GM12878 (cell line): ENCODE data around the gene SUMF1. TPM values are rescaled to one million over a fixed set of nuclear protein-coding genes. Genes with fewer than 3 reads are reported as not detected.

Experiments used
- ATAC-seq: fragments of 200-7000 bp; cut with Tn5 transposase; 3 replicates; pipeline ENCODE4 v1.9.1; 2020; ENCODE audit warnings: mild to moderate bottlenecking, moderate library complexity
- BruUV-seq: library from RNA; stranded (reverse); fragments of 400-500 nt; replicated peaks from 2 replicates; lab custom pipeline; 2021; lab: Mats Ljungman, UMichigan
- CTCF ChIA-PET: fragments of 300-600 bp; sonication (Branson Sonifier 250); formaldehyde crosslinking; extraction: SDS; loops from one replicate; lab custom pipeline; 2021; ENCODE audit warnings: inconsistent platforms; lab: Yijun Ruan, JAX
- POLR2A ChIA-PET: fragments of 350-600 bp; formaldehyde crosslinking; extraction: SDS; loops from one replicate; lab custom pipeline; 2021; ENCODE audit warnings: inconsistent platforms; lab: Charles Lee
- RAD21 ChIA-PET: fragments of 300-600 bp; sonication (Branson Sonifier 250); formaldehyde crosslinking; loops from one replicate; lab custom pipeline; 2023; ENCODE audit warnings: antibody characterized with exemption; ENCODE audit not compliant: unreplicated experiment; lab: Charles Lee
- SMC1A ChIA-PET: fragments of 300-600 bp; sonication (Branson Sonifier 250); formaldehyde crosslinking; loops from one replicate; lab custom pipeline; 2023; ENCODE audit not compliant: unreplicated experiment, uncharacterized antibody; lab: Charles Lee
- DNase-seq: peaks from one replicate; pipeline ENCODE4 v3.0.0-alpha.2; 2011; ENCODE audit warnings: low read depth, low spot score
- FAIRE-seq: peaks from 3 replicates; lab custom pipeline; 2011; peaks lifted over from hg19 to GRCh38; lab: Jason Lieb, UNC
- H2AFZ ChIP-seq: 2 replicates; pipeline ENCODE4 v1.6.0; 2011; ENCODE audit warnings: low read depth, low read length, control low read depth; ENCODE audit not compliant: control insufficient read depth
- H3K27ac ChIP-seq: 2 replicates; pipeline ENCODE4 v1.5.1; 2011; ENCODE audit warnings: control low read depth; ENCODE audit not compliant: control insufficient read depth, insufficient read depth
- H3K27me3 ChIP-seq, 2 experiments: replicated peaks in 1 of 2; 2 replicates each; pipeline versions ENCODE4 v1.6.0 to v1.6.1; 2011; ENCODE audit warnings: low read length in 1 of 2; ENCODE audit not compliant: control insufficient read depth in 2 of 2, insufficient read depth in 2 of 2
- H3K36me3 ChIP-seq, 2 experiments: 2 replicates each; pipeline ENCODE4 v1.5.1; 2011; ENCODE audit warnings: low read length in 1 of 2; ENCODE audit not compliant: control insufficient read depth in 2 of 2, insufficient read depth in 2 of 2
- H3K4me1 ChIP-seq: 2 replicates; pipeline ENCODE4 v1.6.1; 2011; ENCODE audit warnings: mild to moderate bottlenecking, low read length, moderate library complexity, mixed read lengths; ENCODE audit not compliant: control insufficient read depth, insufficient read depth
- H3K4me2 ChIP-seq: 2 replicates; pipeline ENCODE4 v1.6.0; 2011; ENCODE audit warnings: control low read depth; ENCODE audit not compliant: control insufficient read depth, insufficient read depth
- H3K4me3 ChIP-seq: fragments of 200-600 bp; sonication (generic); 2 replicates; pipeline ENCODE4 v1.5.1; 2016
- H3K79me2 ChIP-seq: 2 replicates; pipeline ENCODE4 v1.6.0; 2011; ENCODE audit warnings: low read length; ENCODE audit not compliant: control insufficient read depth, insufficient read depth
- H3K9ac ChIP-seq: 2 replicates; pipeline ENCODE4 v1.8.0; 2011; ENCODE audit warnings: low read length, control low read depth, mixed read lengths; ENCODE audit not compliant: control insufficient read depth, insufficient read depth
- H3K9me3 ChIP-seq: replicated peaks from 3 replicates; pipeline ENCODE4 v1.5.1; 2011; ENCODE audit warnings: mild to moderate bottlenecking, low read length; ENCODE audit not compliant: control insufficient read depth, insufficient read depth
- H4K20me1 ChIP-seq: 2 replicates; pipeline ENCODE4 v1.6.0; 2011; ENCODE audit not compliant: control insufficient read depth, insufficient read depth
- CBFB ChIP-seq: IDR thresholded peaks from 2 replicates; pipeline ENCODE4 v1.6.1; 2016; ENCODE audit warnings: antibody characterized with exemption, low read depth
- CBX5 ChIP-seq: sonication (generic); IDR thresholded peaks from 2 replicates; pipeline ENCODE4 v1.6.1; 2016; ENCODE audit warnings: low read depth, moderate library complexity, mild to moderate bottlenecking, inconsistent platforms
- E2F8 ChIP-seq: fragments of 450-650 bp; IDR thresholded peaks from 2 replicates; pipeline ENCODE4 v1.6.1; 2018; ENCODE audit warnings: mild to moderate bottlenecking, low read depth, moderate library complexity; ENCODE audit not compliant: partially characterized antibody
- EZH2 ChIP-seq: IDR thresholded peaks from 2 replicates; pipeline ENCODE4 v1.6.1; 2012; ENCODE audit warnings: low read depth, mild to moderate bottlenecking, control low read depth, inconsistent platforms, low read length, borderline replicate concordance; ENCODE audit not compliant: control insufficient read depth
- GABPA ChIP-seq: IDR thresholded peaks from 2 replicates; pipeline ENCODE4 v1.6.1; 2014; ENCODE audit warnings: antibody characterized with exemption, low read depth, mild to moderate bottlenecking, inconsistent platforms
- IKZF1 ChIP-seq: fragments of 450-650 bp; conservative IDR thresholded peaks from 2 replicates; pipeline ENCODE4 v1.6.1; 2017; ENCODE audit warnings: antibody characterized with exemption, mild to moderate bottlenecking
- MTA3 ChIP-seq: IDR thresholded peaks from 2 replicates; pipeline ENCODE4 v1.6.1; 2012; ENCODE audit warnings: low read length, inconsistent platforms, borderline replicate concordance
- NFYB ChIP-seq: IDR thresholded peaks from 2 replicates; pipeline ENCODE4 v1.6.1; 2011; ENCODE audit warnings: low read depth, mild to moderate bottlenecking, low read length, improper control_type of control experiment, moderate library complexity; ENCODE audit not compliant: insufficient read depth
- NR2C1 ChIP-seq: fragments of 450-650 bp; IDR thresholded peaks from 2 replicates; pipeline ENCODE4 v1.6.1; 2017; ENCODE audit warnings: antibody characterized with exemption, mild to moderate bottlenecking, moderate library complexity
- POLR2AphosphoS2 ChIP-seq: IDR thresholded peaks from 2 replicates; pipeline ENCODE4 v1.6.1; 2011; ENCODE audit warnings: low read depth, mild to moderate bottlenecking, low read length, improper control_type of control experiment, moderate library complexity
- SIN3A ChIP-seq: IDR thresholded peaks from 2 replicates; pipeline ENCODE4 v1.6.1; 2012; ENCODE audit warnings: low read depth, low read length, improper control_type of control experiment
- TBL1XR1 ChIP-seq: IDR thresholded peaks from 2 replicates; pipeline ENCODE4 v1.6.1; 2012; ENCODE audit warnings: low read depth, low read length, improper control_type of control experiment
- TCF3 ChIP-seq: IDR thresholded peaks from 2 replicates; pipeline ENCODE4 v1.6.1; 2012; ENCODE audit warnings: low read depth, mild to moderate bottlenecking, low read length, borderline replicate concordance; ENCODE audit not compliant: insufficient read depth
- ZNF217 ChIP-seq: fragments of 450-650 bp; IDR thresholded peaks from 2 replicates; pipeline ENCODE4 v1.6.1; 2017; ENCODE audit warnings: antibody characterized with exemption, mild to moderate bottlenecking
- ZSCAN29 ChIP-seq: fragments of 450-650 bp; IDR thresholded peaks from 2 replicates; pipeline ENCODE4 v1.6.1; 2017; ENCODE audit warnings: mild to moderate bottlenecking, moderate library complexity
- WGBS: methylation state at CpG from one replicate; pipeline ENCODE4 v1.1.6; 2016; ENCODE audit warnings: low lambda C conversion rate; ENCODE audit not compliant: insufficient replicate concordance, insufficient coverage; ENCODE audit errors: missing lambda C conversion rate; 5-methylcytosine and 5-hydroxymethylcytosine counted together
- in situ Hi-C: fragments of 300-500 bp; cut with MboI; formaldehyde crosslinking; loops from 9 replicates; pipeline ENCODE4 v1.14.3; 2018; ENCODE audit warnings: mixed read lengths
- intact Hi-C: fragments of 100-400 bp; cut with micrococcal nuclease; formaldehyde crosslinking; loops from one replicate; pipeline ENCODE4 v1.14.2; 2022; ENCODE audit not compliant: unreplicated experiment
- polyA plus RNA-seq, 11 experiments: library from polyadenylated mRNA; depleted of rRNA in 4 of 11; unstranded in 6 of 11; stranded (reverse) in 5 of 11; fragments of >200 nt; fragmentation: Nextera tagmentation in 4 of 11; fragmentation: Illumina TruSeq in 1 of 11; extraction: Ambion mirVana in 4 of 11; extraction: Trizol in 1 of 11; gene quantifications; 1 replicate in 1 of 11; 2 replicates in 10 of 11; pipeline versions ENCODE4 v1.2.1 to v1.2.3, GENCODE V29; 2011 to 2016; ENCODE audit warnings: inconsistent platforms in 2 of 11, missing spikeins in 2 of 11, low read depth in 1 of 11
- total RNA-seq, 4 experiments: library from RNA; depleted of rRNA in 3 of 4; stranded (reverse); fragments of >200 nt in 3 of 4; fragmentation: Illumina TruSeq in 1 of 4; extraction: Trizol in 1 of 4; gene quantifications; 2 replicates each; pipeline versions ENCODE4 v1.2.1 to v1.2.3, GENCODE V29; 2013 to 2021

Gene SUMF1
- total and polyA plus RNA-seq, 10 of the 15 experiments (the other 5 are each of a cell fraction or from before 2014, with no cell fraction given), result 3.2 to 14.3 (median 8.5) TPM

DNA sequence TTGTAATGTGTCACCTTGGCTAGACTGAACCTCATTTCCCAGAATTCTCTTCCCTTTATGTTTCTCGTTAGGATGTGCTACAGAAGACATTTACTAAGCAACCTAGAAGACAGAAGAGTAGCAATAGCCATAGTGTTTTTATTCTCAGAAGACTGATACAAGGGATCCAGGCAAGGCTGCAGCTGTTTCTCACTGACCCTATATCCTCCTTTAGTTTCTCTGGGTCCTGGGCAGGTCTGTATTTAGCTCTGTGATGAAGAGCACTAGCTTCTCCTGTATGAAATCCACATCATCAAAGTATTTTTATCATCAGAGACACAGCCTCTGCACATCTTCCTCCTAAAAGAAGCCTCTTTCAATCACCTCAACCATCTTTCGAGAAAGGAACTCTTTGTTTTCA, 72.5 kb downstream of the SUMF1 start:
- RAD21 ChIA-PET, result interaction anchor here (1.2 kb wide), 1 partner anchor 44 kb away, joined by 3 read pairs; no protein-coding TSS in a partner anchor
- Histone ChIP-seq H3K27me3 (no peaks in the 10 kb centered on the region), H3K9ac (no peak overlapping the region), H3K4me2 (no peak overlapping the region), H3K4me1 (no peaks in the 10 kb centered on the region), H4K20me1 (no peaks in the 10 kb centered on the region), H3K9me3 (no peaks in the 10 kb centered on the region; the same call in 2 of the 3 replicates), H2AFZ (no peak overlapping the region), H3K36me3 (no peaks in the 10 kb centered on the region), H3K27ac (no peak overlapping the region), H3K79me2 (no peaks in the 10 kb centered on the region), H3K4me3 (no peak overlapping the region)
- FAIRE-seq, result no peak
- in situ Hi-C loops, result no loop called here
- SMC1A ChIA-PET, result interaction anchor here (0.6 to 1.3 kb wide), 3 partner anchors 50 to 239 kb away, joined by 3 read pairs; no protein-coding TSS in a partner anchor
- POLR2A ChIA-PET, result no interaction called here
- intact Hi-C loops, result no loop called here
- TF ChIP-seq POLR2AphosphoS2 (no peak), NR2C1 (no peak), GABPA (no peak), MTA3 (no peak), ZSCAN29 (no peak), IKZF1 (no peak), SIN3A (no peak), CBFB (no peak), ZNF217 (no peak)
- no peak for DNase-seq
- CTCF ChIA-PET, result interaction anchor here (0.6 kb wide), 1 partner anchor 103 kb away, joined by 3 read pairs; no protein-coding TSS in a partner anchor
- BruUV-seq, result no TSS peak
- WGBS, result 93% methylated on average over 2 of the region's 2 CpGs
- no peak for ATAC-seq

- Histone ChIP-seq H3K4me2 (no peak overlapping the region), H2AFZ (no peak overlapping the region), H3K9ac (no peak overlapping the region), H4K20me1 (no peaks in the 10 kb centered on the region), H3K4me3 (no peak overlapping the region), H3K79me2 (no peaks in the 10 kb centered on the region), H3K27me3 (no peaks in the 10 kb centered on the region), H3K27ac (no peak overlapping the region), H3K9me3 (no peaks in the 10 kb centered on the region; the same call in 2 of the 3 replicates), H3K4me1 (no peaks in the 10 kb centered on the region), H3K36me3 (no peaks in the 10 kb centered on the region)
- in situ Hi-C loops, result no loop called here
- FAIRE-seq, result no peak
- POLR2A ChIA-PET, result no interaction called here
- 100% methylated on average over 3 of the region's 3 CpGs for WGBS
- no TSS peak for BruUV-seq
- RAD21 ChIA-PET, result interaction anchor here (1.2 kb wide), 1 partner anchor 44 kb away, joined by 3 read pairs; no protein-coding TSS in a partner anchor
- no peak for ATAC-seq
- DNase-seq, result no peak
- intact Hi-C loops, result no loop called here
- SMC1A ChIA-PET, result interaction anchor here (1.0 to 1.3 kb wide), 3 partner anchors 44 to 239 kb away, joined by 3 to 4 read pairs (median 3); no protein-coding TSS in a partner anchor
- CTCF ChIA-PET, result interaction anchor here (0.6 kb wide), 1 partner anchor 103 kb away, joined by 3 read pairs; no protein-coding TSS in a partner anchor
- TF ChIP-seq TCF3, result no peak
- TF ChIP-seq TBL1XR1, result no peak
- TF ChIP-seq NFYB, result no peak
- TF ChIP-seq E2F8, result no peak
- no peak for TF ChIP-seq MTA3
- no peak for TF ChIP-seq CBX5
- no peak for TF ChIP-seq EZH2
Observed at GRCh38 chr3:4394048-4394447, 73.0 kb downstream of the SUMF1 start.
